HG03060 (cell line): ENCODE data around the gene SMCP.

Source experiments
- ATAC-seq: cut with Tn5 transposase; IDR thresholded peaks from one replicate; pipeline ENCODE4 v1.9.1; 2021; ENCODE audit warnings: low read depth, moderate number of reproducible peaks; ENCODE audit not compliant: unreplicated experiment

Gene SMCP, protein sequence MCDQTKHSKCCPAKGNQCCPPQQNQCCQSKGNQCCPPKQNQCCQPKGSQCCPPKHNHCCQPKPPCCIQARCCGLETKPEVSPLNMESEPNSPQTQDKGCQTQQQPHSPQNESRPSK

DNA sequence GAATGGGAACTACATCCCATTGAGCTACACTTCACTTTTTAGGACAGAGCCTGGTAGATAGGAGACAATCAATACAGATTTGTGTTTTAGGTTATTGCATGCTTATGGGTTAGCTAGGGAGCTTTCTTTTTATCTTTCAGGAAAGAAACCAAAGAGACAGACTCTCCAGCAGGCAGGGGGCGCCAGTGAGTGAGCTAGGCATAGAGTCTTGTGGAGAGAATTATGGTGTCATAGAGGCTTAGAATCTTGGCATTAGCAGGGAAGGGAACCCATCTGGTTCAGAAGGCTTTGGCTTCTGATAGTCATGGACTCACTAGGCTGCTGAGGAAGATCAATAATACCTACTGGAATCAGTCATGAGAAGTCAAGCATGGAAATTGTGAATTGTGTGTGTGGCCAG, at the start of gene SMCP:
Gene SMCP (plus strand): TSS at position 281 of the 400 bp plus-strand sequence. CDS start 6,101 bp downstream, outside the sequence.
- no peak for ATAC-seq

DNA sequence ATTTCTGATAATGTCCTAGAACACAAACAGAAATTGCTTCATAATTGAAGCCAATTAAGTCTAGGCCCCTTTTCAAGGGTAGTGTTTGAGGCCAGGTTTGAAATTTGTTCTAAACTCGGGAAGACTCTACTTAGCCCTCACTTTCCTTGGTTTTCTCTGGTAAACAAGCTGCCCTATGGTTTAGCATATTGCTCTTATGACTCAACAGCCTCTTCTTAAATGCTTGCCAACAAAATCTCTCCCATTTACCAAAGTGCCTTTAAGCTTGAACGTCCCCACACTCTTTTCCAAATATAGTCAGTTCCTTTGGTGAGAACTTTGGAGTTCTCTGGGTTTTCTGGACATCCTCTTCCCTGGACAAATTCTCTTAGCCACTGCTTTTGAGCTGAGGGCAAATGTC, 41.3 kb upstream of the SMCP start:
- ATAC-seq = no peak

DNA sequence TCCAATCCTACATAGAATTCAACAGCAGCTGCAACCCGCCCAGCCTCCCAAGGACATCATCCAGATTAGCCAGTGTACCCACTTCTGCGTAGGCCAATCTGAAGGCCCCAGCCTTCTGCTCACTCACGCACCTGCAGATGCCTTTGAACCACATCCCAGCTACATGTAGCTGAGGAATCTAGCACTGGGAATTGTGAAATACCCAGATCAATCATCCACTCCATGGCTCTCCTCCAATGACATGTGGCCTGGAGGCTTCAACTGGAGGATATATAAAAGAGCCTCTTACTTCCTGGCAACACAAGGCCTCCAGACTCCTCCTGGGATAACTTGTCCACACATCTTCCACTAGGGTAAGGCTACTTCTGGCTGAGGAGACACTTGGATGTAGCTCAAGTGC, 35.6 kb upstream of the SMCP start, which contains the start of gene LCE6A:
Gene LCE6A (plus strand): TSS at position 301 of the 400 bp plus-strand sequence. CDS start 665 bp downstream, outside the sequence.
- no peak for ATAC-seq

DNA sequence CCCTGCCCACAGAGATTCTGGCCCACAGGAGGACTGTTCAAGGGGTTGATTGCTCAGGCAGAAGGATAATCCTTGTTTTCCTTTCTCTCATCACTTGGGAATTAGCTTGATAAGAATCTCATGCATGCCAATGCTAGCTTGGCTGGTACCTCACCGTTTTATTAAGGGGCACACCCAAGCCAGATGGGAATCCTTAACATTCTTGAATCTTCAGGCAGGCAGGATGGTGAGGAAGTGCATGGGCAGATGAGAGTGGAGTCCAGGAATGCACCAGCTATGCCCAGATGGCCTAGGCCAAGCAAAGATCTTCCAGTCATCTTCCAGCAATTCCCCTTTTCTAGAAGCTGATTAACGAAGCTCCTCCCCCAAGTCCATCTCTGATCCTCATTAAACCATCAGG, 22.5 kb upstream of the SMCP start:
- ATAC-seq = no peak

DNA sequence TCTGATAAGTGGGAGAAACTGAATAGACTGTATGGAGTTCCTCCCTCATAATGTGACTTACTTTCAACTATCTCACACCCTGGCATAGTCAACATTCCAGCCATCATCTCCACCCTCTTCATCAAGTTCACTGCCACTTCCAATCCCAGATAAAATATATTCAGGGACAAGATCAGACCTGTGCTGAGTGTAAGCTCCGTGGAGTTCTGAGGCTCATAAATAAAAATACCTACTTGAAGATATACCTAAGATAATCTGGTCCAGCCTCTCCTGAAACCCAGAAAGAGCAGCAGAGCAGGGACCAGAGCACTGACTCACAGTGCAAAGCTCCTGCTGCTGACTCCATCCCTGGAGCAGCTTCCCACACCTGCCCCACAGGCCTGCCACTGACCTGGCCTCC, 20.1 kb upstream of the SMCP start:
- no peak for ATAC-seq

DNA sequence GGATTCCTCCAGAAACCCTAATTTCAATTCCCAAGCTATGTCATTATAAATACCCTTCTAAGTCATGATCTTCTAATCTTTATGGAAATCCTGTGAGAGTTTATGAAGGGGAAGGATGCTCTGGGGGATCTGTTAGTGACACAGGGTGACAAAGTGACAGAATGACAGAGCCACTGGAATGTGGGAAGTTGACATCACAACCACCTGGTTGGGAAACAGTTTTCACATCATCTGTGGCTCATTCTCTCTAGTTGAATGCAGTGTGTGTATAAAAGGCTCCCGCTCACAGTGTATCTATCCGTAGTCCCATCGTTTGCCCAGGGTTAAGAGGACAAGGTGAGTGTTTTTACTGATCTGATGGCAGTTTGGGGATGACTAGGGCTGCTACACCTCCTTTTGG, 18.4 kb upstream of the SMCP start, which contains the start of gene LCE7A:
Gene LCE7A (plus strand): TSS at position 301 of the 400 bp plus-strand sequence. CDS start 702 bp downstream, outside the sequence.
- ATAC-seq = no peak

DNA sequence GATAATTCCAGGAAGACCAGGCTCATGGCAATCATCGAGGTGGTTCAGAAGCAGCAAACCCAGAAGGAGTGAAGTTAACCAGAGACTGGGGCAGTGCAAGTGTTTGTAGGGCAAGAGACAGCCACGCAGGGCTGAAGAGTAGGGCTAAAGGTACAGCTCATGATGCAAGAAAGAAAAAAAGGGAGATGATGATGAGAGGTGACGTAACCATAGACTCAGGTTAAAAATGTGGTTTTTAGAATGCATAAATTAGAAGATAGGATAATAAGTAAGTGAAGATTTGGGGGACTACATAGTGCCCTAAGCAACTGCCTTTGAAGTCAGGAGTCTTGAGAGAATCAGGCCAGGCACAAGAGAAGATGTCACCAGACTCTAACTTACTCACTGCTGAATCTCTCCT, 18.0 kb upstream of the SMCP start:
- no peak for ATAC-seq

DNA sequence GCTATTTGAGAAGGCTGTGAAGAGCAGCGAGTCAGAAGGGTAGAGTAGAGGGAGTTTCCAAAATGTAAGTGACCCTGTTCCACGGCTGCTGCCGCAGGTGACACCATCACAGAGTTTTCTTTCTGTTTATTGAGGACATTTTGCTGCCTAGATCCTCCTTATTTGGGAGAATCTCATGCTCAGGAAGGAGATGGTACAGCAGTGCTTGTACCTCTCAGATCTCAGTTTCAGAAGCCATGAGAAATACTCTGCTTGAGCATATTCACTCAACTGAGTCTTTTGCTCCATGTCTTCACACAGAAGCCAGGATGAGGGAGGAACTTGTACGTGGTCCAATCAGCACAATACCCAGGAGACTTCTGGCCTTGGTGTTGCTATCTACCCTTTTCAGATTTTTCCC, 16.7 kb upstream of the SMCP start:
- no peak for ATAC-seq

DNA sequence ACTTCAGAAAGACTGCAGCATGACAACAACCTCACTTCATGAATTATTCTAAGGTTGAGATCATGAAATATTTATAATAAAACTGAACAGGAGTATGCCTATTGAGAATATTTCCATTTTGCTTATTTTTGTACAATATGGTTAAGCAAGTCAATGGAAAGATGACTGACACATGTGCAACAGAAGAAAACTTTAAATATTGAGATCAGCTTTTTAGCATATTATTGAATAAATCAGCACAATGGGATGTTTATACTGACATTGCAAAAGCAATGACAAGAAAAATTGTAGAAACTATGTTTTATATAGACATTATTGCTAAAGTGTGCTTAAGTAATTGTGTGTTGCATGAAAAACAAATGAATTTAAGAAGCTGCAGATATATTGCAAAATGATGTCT, 13.7 kb upstream of the SMCP start:
- ATAC-seq = no peak

DNA sequence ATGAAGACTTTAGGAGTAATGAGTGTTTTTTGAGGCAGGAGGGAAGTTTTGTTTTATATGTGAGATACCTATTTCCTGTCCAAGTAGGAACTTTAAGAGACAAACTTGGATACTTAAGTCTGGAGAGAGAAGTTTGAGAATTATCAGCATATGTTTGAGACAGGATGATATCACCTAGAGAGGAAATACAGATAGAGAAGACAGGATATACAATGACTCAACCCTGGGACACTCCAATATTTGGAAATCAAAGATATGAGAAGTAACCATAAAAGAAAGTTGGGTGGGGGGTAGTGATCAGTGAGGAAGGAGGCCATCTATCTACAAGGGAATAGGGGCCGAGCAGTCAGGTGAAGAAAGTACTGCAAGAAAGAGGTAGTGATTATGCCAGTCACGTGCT, 11.8 kb upstream of the SMCP start:
- no peak for ATAC-seq

DNA sequence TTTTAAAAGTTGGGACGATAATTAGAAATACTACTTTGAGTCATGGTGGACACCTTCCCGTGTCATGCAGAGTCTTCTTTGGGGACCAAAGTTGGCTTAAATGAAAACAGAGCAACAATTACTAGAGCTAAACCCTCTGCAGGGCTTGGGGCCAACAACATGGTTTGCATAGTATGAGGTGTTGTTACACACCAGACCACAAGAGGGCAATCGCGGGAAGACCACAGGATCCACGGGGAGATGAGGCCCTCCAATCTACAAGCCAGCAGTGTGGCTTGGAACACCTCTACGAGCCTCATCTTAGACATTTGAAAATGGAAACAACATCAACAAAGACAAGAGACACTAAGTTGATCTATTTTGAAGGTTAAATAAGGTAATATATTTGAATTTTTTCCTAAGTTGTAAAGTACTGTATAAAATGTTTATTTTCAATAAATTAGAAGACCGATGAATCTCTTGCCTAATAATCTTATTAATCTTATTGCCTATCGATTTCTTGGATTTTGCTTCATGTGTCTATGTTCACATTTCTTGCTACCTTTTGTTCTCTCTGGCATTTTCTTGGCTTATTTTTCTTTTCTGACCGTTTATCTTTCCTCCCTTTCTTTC, 8.2 kb upstream of the SMCP start:
- no peak for ATAC-seq

DNA sequence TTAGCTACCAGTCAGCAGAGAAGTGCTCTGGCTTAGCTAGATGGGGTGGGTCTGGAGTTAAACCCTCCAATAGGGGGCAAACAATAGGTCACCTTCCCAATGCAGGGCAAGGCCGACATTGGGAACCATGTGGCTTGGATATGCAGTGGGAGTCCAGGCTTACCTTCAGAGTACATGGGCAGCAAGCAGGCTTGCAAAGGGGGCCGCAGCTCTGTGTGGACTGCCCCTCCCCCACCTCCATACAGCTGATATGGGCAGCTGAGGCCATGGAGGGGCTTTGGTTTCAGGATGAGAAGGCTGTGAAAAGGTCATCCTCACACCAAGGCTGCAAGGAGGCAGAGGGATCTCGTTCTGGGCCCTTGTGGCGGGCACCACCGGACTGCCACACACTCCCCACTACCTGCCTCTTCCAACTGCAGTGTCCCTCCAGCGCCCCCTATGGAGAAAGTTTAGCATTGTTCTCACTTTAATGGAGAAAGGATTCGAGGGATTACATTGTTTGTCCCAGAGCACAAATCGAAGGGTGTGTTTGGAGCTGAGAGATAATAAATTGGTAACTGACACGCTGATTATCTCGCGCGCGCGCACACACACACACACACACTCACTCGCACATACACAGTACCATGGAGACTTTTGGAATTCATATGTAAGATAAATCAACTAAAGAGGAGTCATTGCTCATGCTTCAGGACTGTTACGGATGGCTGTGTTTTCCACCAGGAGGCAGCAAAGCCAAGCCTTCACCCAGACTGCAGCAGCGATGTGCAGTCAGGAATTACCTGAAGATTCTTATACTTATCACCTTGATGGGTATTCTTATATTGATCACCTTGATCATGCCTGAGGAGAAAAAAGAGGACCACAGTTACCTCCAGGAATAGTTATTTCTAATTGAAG, 7.0 kb upstream of the SMCP start:
- no peak for ATAC-seq

DNA sequence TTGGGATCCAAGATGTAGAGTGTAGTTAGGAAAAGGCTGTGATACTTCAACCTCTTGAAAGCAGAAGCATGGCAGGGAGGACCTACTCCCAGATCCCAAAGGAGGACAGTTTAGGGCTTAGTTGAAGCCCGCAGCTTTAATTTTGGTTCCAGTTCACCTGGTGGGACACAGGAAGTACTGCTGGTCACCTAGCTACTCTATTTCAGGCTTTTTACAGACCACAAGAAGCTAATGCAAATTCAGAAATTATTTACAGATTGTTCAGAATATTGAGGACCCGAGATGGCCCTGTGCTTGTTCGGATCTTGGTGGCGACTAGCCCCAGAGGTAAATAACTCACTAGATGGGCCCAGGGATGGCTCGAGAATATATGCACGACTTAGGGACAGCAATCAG, 6.4 kb upstream of the SMCP start:
- ATAC-seq = no peak

DNA sequence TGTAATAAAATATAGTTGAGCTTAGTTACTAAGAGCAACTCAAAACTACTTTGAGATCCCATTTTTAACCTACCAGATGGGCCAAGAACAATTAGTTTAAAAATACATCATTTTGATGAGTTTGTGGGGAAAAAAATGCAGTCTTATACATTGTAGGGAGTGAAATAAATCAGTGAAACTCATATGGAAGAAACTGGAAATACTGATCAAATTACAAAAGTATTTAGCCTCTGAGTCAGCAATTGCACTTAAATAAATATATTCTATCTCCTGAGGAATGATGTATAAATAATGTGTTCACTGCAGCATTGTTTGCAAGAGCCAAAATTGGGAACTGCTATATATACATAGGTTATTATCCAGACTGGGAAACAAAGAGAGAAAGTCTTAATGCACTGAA, 4.6 kb upstream of the SMCP start:
- no peak for ATAC-seq

DNA sequence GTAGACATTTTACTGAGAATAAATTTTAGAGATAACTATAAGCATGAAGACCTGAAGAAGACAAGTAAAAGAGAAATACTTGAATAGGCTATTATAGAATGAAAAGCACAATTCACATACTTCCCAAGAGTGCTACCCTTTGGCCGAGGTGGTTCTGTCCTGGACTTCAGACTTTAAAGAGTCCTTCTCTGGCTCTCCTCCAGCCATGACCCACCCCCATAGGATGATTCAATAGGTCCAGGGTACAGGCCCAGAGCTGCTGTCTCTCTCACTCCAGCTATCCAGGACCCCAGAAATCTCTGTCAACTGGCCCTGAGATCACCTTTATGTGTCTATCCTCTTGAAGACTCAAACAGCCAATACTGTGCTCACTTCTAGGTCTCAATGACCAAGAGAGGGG, 1.3 kb upstream of the SMCP start:
- ATAC-seq = no peak

DNA sequence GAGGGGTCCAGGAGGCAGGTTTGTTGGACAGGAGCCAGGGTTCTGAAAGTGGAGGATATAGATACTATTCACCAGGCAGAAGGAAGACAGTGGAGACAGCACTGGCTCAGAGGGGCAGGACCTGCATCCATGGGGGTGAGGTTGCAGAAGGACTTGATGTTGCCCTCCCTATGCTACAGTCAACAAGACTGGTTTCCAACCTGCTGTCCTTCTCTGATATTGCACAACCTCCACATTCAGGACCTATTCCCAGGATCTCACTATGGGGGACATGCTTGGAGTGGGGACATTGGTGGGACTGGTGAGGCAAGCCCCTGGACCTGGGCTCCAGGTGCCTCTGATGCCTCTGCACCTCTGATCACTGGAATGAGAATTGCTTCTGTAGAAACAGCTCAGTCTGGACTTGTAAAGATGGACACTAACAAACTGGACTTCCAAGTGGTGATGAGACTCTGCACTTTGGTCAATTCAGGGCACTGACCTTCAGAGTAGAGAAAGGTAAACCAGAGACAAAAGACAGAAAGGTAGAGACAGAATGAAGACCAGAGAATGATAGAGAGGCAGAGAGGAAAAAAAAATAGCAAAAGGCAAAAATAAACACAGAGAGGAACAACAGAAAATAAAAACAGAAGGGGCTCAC, 1.6 kb downstream of the SMCP start:
- ATAC-seq = no peak

DNA sequence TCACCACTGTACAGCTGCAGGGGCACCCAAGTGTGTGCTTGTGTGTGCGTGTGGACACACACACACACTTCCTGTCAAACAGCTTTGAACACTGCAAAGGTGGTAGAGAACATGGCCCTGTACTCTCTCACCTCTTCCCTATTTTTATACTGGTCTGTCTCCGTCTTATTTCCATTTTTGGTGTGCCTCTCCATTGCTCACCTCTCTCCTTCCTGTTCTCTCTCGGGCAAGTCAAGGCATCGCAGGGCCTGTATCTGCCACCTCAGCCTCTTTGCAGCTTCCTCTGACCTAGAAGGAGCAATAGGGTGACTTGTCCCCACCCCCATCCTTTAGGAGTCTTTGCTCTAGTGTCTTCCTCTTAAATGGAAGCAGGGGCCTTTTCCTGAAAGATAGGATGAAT, 2.2 kb downstream of the SMCP start:
- ATAC-seq = no peak

DNA sequence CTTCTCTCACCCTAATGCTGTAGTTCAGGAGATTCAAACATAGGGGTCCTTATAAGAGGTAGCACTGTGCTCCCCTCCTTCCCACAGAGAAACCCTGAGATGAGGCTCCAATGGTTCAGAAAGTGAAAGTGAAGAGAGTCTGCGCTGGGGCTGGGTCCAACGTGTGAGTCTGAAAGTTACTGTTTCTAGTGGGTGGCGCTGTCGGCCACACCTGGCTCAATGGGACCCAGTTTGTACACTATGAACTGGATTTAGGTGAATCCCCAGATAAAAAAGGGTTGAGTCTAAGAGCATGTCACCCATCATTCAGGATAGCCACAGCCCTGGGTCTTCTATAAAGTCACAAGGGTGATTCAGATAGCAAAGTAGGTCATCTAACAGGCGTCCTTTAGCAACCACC, 2.8 kb downstream of the SMCP start:
- peak; percentile 45 for ATAC-seq

DNA sequence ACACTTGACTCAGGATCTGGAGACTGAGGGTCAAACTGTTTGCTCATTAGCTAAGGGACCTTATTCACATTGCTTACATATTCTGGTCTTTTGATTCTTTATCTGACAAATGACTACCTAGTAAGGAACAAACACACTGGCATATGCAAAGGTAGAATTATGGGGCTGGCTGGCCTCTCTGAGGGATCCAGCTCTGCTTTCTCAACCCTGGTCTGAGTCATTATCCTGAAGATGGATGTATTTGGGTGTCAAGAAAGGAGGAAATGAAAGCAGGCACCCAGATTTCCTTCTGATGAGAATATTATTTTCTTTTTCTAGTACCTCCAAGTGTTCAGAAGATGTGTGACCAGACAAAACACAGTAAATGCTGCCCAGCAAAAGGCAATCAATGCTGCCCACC, 6.0 kb downstream of the SMCP start:
- no peak for ATAC-seq

DNA sequence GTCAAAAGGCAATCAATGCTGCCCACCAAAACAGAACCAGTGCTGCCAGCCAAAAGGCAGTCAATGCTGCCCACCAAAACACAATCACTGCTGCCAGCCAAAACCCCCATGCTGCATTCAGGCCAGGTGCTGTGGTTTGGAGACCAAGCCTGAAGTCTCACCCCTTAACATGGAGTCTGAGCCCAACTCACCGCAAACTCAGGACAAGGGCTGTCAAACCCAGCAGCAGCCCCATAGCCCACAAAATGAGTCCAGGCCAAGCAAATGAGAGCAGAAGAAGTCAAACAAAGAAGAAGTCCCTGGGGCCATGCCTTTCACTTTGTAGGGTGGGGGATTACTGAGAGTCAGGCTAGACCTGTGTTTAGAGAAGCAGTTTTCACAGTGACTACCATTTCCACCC, 6.4 kb downstream of the SMCP start:
- no peak for ATAC-seq

DNA sequence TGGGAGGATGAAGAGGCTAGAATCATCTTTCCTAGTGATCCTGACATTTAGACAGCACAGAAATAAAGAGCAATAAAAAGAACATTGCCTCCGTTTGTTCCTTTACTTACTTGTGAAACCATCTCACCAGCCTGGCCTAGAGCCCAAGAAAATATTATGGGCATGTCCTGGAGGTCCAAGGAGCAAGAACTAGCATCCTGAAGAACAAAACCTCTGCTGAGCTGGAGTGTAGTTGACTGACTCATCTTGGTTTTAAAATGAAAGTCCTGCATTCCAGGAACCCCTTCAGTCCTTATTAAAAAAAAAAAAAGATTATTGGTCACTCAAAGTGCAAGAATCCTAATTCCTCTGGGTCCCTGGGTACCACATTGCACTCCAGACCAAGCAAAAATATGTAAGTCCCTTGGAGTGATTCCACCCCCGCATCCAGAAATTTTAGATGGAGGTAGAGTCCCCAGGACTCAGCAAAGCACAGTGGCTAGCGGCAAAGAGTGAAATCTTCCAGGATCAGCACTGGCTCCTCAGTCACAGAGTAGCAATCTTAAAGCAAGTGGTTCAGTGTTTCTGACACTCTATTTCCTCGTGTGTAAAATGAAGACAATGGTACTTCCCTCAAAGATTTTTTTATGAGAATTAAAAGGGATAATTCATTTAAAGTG, 7.0 kb downstream of the SMCP start:
- ATAC-seq = no peak
